Esophagus squamous epithelium (tissue), 4 donors: Measurements from ENCODE around the gene LDLRAD4.

Experiments
- POLR2A ChIP-seq, 4 donors: fragments of 450-650 bp; IDR thresholded peaks; one replicate each; pipeline ENCODE4 v1.6.1; 2017; ENCODE audit warnings: antibody characterized with exemption in 4 of 4, mild to moderate bottlenecking in 4 of 4, moderate library complexity in 3 of 4
- TF ChIP-seq, protein P1 (sequence below), 6 experiments: fragments of 450-650 bp in 4 of 6; fragments of 200-600 bp in 2 of 6; sonication (generic) in 2 of 6; IDR thresholded peaks; one replicate each; pipeline ENCODE4 v1.5.1; 2016 to 2019; ENCODE audit warnings: antibody characterized with exemption in 6 of 6, mild to moderate bottlenecking in 4 of 6, moderate library complexity in 4 of 6

GRCh38 chr18:13377496-13377895, 158.9 kb downstream of the LDLRAD4 start:
- TF ChIP-seq, protein P1, sequence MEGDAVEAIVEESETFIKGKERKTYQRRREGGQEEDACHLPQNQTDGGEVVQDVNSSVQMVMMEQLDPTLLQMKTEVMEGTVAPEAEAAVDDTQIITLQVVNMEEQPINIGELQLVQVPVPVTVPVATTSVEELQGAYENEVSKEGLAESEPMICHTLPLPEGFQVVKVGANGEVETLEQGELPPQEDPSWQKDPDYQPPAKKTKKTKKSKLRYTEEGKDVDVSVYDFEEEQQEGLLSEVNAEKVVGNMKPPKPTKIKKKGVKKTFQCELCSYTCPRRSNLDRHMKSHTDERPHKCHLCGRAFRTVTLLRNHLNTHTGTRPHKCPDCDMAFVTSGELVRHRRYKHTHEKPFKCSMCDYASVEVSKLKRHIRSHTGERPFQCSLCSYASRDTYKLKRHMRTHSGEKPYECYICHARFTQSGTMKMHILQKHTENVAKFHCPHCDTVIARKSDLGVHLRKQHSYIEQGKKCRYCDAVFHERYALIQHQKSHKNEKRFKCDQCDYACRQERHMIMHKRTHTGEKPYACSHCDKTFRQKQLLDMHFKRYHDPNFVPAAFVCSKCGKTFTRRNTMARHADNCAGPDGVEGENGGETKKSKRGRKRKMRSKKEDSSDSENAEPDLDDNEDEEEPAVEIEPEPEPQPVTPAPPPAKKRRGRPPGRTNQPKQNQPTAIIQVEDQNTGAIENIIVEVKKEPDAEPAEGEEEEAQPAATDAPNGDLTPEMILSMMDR (IDR thresholded peaks at IDR 0.05) = no peak
- no peak for TF ChIP-seq POLR2A (IDR thresholded peaks at IDR 0.05)
